ENCODE measurements around the gene RRAS.

DNA sequence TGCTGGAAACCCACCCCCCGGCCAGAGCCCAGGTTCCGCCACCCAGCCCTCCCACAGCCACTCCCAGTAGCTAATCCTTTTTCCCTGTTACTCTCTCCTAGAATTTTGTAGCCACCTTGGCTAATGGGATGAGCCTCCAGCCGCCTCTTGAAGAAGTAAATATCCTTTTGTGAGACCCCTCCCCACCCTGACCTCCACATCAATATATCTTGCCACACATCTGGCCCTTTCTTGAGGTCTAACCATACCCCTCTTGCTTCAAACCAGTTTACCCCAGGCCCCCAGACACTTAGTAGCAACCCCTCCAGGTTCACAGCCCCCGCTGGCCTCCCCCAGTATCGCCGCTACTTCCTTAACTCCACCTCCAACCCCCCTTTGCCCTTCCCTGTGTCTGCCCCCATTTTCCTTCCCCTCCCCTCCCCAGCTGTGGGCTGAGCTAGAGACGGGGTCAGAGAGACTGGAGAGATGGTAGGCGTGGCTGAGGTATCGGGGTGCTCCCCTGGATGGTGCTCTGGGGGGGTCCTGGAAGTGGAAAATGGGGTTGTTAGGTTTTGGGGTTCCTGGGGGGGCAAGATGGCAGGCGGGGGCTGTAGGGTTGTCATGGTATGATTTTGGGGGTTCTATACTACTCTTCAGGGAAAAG, 39.9 kb upstream of the RRAS start:
- TF ChIP-seq, protein P1, sequence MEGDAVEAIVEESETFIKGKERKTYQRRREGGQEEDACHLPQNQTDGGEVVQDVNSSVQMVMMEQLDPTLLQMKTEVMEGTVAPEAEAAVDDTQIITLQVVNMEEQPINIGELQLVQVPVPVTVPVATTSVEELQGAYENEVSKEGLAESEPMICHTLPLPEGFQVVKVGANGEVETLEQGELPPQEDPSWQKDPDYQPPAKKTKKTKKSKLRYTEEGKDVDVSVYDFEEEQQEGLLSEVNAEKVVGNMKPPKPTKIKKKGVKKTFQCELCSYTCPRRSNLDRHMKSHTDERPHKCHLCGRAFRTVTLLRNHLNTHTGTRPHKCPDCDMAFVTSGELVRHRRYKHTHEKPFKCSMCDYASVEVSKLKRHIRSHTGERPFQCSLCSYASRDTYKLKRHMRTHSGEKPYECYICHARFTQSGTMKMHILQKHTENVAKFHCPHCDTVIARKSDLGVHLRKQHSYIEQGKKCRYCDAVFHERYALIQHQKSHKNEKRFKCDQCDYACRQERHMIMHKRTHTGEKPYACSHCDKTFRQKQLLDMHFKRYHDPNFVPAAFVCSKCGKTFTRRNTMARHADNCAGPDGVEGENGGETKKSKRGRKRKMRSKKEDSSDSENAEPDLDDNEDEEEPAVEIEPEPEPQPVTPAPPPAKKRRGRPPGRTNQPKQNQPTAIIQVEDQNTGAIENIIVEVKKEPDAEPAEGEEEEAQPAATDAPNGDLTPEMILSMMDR (IDR thresholded peaks at IDR 0.05): no peak
- TF ChIP-seq POLR2AphosphoS5 (IDR thresholded peaks at IDR 0.05) (no peak), EP300 (IDR thresholded peaks at IDR 0.05) (no peak), POLR2A (IDR thresholded peaks at IDR 0.05) (no peak)

Data from upper lobe of left lung (tissue), 4 donors.